HG02943 (cell line): ENCODE data around the gene MANEAL.

ENCODE experiments used
- ATAC-seq: cut with Tn5 transposase; IDR thresholded peaks from one replicate; pipeline ENCODE4 v1.9.1; 2021; ENCODE audit warnings: mild to moderate bottlenecking, low read depth, moderate library complexity; ENCODE audit not compliant: unreplicated experiment

MANEAL gene

DNA sequence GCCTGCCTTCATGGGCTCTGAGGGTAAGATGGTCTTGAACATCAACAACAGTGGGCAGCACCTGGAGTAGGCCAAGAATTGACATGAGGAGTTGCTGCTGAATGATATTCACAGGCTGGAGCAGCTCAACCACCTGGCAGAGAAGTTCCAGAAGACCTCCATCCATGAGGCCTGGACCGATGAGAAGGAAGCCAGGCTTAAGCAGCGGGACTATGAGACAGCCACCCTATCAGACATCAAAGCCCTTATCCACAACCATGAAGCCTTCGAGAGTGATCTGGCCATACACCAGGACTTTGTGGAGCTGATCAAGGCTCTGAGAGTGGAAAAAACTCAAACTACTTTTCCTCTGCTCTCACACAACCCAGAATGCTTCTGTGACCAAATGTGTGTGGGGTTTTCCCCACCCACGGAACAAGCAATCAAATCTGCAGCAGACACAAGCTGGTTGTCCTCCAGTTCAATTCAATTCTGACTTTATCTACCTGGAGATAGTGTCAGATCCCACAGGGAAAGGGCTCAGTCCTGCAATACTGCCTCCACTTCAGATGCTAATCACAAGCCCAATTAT is 16.6 kb upstream of the MANEAL start:
- ATAC-seq: no peak

DNA sequence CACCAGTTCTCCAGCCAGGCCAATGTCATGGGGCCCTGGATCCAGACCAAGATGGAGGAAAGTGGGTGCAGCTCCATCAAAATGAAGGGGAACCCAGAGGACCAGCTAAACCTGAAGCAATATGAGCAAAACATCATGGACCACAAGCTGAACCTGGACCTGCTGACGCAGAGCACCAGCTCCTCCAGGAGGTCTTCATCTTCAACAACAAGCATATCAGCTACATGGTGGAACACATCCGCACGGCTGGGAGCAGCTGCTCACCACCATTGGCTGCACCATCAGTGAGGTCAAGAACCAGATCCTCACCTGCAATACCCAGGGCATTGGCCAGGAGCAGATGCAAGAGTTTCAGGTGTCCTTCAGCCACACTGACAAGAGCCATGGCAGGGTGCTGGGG is 15.0 kb upstream of the MANEAL start:
- ATAC-seq: no peak

DNA sequence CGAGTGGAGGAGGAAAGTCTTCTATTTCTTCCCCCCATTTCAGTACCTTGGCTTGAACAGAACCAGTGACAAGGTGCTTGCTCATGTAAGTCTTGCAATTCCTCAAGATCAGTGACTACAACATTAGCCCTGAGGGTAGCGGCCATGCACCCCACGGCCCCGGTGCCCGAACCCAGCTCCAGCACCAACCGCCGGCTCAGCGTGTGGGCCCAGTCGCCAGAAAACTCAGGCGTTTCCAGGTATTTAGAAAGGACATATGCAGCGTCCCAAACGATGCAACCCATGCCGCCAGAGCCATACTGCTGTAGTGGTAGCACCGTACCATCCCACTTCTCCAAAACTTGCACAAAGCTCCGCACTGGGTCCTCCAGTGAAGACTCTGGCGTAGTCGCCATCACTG is 11.2 kb upstream of the MANEAL start:
- no peak for ATAC-seq

DNA sequence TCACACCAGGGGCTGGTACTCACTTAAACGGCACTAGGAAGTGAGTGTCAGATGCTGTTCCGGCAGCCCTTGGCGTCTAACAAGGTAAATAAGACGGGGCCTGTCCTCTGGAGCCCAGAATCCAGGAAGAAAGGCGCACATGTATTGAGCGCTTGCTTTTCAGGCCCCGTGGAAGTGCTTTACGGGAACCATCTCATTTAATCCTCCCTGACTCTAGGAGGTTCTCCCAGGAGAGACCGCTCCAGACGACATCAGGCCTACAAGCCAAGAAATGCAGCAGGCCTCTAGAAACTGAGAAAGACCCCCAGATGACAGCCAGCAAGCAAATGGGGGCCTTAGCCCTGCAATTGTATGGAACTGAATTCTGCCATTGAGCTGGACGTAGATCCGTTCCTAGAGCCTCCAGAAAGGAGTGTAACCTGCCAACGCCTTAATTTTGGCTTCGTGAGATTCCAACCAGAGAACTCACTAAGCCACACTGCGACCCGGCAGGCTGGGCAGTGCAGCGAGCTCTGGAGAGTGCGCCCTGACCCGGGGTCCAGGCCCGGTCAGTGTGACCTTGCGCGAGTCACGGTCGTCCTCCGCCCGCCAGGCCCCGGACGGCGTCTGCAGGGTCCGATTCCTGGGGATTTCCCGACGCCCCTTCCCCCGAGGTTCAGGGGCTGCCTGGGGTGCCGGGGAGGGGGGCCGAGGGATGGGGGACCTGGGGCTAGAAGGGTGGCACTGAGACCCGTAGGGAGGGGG is 532 bp upstream of the MANEAL start:
- no peak for ATAC-seq

DNA sequence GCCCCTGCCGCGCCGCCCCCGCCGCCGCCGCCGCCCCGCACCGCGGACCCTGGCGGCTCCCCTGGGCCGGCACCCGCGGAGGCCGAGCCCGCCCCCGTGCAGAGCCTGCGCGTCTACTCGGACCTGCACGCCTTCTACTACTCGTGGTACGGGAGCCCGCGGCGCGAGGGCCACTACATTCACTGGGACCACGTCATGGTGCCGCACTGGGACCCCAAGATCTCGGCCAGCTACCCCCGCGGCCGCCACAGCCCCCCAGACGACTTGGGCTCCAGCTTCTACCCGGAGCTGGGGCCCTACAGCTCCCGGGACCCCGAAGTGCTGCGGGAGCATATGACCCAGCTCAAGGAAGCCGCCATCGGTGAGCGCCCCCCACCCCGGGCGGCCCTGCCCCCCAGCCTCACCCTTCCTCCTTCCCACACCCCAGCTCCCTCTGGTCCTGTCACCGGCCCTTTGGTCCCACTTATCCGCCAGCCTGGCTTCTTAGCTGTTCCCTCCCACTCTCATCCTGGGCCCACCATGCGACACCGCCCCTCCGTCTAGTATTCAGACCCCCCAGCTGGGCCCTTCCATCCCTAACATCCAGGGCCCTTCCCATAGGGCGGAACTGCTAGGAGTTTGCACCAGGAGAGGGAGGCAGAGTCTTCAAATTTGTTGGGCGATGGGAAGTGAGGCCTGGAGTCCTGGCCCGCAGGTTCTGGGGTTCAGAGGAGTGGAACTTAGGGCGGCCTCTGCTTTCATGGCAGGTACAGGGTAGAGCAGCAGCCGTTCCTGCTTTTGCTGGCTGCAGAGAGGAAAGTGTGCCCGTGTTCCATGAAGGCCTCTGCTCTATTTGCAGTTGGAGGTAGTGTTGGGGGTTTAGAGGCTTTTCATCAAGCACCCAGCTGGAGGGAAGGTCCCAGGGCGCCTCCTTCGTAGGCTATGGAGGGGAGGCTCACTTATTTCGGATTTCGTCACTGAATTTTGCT is 1.0 kb downstream of the MANEAL start:
- ATAC-seq: no peak

DNA sequence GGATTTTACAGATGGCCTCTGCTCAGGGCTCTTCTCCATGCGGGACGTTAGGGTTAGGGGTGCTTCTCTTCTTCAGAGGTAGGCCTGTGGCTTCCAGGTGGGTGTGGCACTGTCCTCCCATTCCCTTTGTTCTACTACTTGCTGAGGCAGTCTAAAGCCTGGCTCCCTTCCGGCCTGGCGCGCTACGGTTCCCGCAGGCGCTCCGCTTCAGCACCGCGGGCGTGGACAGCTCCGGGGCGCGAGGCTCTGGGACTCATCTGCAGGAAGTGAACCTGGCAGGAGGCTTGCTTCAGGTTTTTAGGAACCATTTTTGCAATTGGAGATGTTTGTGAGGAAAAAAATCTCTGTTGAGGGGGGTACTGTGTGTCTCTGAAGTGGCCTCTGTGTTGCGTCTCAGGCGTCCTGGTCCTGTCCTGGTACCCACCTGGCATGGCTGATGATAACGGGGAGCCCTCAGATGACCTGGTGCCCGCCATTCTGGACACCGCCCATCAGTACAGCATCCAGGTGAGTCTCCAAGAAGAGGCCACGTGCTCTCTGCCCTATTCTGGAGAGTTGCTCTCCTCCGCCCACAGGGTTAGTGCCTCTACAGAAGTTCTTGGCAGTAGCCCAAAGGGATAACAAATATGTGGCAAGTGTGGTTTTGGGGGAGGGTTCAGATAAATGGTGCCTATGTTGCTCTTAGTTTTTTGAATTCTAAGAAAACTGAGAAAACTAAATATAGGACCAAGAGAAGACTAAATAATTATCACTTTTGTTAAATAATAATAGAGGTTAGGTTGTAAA is 1.9 kb downstream of the MANEAL start:
- no peak for ATAC-seq

DNA sequence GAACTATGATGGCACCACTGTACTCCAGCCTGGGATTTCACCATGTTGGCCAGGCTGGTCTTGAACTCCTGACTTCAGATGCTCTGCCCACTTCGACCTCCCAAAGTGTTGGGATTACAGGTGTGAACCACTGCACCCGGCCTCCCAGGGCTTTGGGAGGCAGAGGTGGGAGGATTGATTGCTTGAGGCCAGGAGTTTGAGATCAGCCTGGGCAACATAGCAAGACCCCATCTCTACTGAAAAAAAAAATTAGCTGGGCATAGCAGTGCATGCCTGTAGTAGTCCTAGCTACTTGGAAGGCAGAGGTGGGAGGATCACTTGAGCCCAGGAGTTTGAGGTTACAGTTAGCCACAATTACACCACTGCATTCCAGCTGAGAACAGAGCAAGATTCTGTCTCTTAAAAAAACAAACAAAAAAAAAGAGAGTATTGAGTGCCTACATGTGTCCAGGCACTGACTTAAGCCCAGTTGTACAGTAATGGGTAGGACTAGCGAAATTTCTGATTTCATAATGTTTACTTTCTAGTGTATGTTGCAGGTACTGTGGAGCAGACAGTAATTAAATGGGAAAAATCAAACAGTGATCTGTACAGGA is 4.2 kb downstream of the MANEAL start:
- no peak for ATAC-seq

DNA sequence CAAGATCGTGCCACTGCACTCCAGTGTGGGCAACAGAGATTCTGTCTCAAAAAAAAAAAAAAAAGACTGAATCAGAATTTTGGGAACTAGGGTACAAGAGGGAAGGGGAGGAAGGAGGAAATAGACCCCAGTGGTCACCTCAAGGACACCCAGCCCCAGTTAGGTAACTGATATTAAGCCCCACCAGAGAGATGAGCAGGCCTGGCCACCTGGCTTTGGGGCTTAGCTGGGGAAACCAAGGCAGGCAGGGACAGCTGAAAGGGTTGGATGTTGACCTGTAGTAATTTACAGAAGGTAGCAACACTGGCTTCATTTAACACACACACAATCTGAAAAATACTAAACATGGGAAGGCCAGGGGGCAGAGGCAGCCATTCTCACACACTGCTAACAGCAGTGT is 8.8 kb downstream of the MANEAL start:
- no peak for ATAC-seq

DNA sequence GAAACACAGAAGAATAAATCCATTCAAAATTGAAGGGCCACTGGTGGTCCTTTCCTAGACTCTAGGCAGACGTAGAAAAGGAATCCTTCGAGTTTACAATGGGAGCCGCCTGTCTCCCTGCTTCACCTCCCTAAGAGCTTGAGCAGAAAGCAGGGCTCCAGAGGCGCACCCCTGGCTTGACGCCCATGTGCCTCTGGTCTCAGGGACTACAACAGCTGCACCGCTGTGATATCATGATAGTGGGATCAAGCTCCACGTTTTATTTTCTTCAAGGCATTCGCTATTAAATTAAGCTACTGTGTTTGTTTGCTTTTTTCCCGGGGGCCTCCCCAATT is 13.5 kb downstream of the MANEAL start:
- no peak for ATAC-seq

DNA sequence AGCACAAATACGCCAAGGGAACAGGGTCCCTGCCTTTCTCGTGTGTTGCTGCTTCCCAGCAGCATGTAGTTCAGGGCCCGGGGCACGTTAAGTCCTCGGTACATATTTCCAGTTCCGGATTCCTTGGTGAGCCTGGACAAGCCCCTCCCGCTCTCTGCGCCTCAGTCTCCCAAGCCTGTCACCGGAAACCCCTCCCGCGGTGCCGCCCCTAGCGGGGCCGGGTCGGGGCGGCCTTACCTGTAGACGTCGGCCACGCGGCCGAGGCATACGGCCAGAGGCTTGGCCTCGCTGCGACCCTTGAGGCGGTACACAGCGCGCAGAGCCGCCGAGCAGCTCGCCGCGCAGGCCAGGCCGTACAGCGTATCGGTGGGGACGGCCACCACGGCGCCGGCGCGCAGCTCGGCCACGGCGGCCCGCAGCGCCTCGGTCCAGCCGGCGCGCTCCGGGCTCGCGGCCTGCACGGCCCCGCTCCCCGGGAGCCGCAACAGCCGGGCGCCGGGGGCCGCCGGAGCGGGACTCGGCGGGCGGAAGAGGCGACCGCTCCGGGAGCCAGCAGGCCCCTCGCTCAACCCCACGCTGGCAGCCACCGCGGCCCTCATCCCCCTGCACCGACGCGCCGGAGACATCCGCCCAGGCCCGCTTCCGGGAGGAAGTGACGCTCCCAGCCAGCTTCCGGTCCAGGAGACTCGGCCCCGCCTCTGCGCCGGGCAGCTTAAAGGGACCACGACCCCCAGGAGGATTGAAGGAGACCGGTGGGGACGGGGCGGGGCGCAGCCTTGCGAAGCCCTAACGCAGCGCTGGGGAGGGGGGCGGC is 14.1 kb downstream of the MANEAL start, which contains the start of the genes C1orf122 and YRDC:
Gene C1orf122 (plus strand): TSS at position 236 of the 814 bp plus-strand sequence. CDS start 615 bp downstream, outside the sequence.
Gene YRDC (minus strand): TSS at position 654 of the 814 bp plus-strand sequence. CDS start 28 bp downstream, at position 626.
- ATAC-seq: peak; percentile 87

DNA sequence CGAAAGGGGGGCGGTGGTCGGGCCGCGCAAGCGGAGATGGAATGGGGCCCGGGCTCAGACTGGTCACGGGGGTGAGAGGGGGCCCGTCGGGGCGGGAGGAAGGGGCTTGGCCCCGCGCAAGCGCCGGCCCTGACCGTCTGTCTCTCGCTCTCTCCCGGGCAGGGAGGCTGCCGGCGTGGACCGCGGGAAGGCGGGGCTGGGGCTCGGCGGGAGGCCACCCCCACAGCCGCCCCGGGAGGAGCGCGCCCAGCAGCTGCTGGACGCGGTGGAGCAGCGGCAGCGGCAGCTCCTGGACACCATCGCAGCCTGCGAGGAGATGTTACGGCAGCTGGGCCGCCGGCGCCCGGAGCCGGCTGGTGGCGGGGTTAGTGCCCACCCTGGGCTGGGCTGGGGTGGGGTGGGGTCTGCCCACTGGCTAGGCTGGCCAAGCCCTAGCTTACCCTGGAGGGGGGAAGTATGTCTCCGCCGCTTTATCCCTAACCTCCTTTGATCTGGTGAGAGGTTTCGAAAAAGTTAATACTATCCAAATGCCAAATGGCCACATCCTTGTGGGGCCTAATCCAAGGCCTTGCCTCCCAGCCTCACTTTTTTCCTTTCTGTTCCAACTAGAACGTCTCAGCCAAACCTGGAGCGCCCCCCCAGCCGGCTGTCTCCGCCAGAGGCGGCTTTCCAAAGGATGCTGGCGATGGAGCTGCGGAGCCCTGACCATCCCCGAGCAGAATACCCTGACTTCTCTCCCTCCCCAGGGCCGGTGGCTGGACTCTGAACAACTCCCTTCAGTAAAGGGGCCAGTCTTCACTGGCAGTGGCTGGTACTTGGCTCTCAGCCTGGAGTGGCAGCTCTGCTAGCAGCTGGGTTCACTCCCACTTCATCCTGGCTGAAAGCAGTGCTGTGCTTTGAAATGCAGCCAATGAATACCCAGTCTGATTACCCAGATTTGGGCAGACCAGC is 15.0 kb downstream of the MANEAL start:
- ATAC-seq: peak; percentile 21

DNA sequence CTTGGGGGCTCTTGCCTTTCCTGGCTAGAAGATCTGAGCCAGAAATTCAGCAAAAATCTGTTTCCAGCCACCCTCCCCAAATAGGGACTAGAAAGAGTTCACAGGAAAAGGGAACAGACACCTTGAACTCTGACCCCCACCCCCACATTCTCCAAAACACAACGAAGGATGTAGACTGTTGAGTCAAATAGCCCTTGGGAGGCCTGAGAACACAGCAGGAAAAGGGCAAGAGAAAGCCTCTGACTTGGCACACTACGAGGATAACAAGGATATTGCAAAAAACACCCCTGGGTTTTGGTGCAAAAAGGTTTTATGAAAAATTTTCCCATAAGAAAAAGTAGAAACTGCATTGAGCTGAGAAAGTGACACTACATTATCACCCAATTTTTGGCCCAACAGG is 16.3 kb downstream of the MANEAL start:
- no peak for ATAC-seq

DNA sequence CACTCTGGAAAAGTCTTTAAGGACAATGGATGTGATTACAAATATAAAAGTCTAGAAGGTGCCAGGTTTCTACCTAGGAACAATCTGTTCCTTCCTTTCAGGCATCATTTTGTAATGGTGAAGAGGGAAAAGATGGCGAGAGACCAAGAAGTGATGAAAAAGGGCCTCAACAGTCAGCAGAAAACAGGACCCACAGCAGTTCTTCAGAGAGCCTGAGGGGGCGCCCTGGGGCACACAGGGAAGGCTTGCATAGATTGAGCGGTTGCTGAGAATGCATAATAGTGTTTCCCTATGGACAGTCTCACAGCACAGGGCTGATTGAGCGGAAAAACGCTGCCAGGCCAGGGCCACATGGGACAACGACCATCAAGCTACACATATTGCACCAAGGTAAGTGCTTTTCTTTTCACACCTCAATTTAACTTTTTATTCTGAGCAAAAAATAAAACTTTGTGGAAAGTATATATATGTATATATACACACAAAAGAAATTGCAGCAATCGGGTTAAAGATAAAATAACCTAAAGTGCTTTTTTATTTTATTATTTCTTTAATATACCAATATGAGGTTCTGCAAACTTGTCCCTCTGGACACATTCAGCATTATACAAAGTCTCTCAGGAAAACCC is 17.5 kb downstream of the MANEAL start:
- no peak for ATAC-seq

DNA sequence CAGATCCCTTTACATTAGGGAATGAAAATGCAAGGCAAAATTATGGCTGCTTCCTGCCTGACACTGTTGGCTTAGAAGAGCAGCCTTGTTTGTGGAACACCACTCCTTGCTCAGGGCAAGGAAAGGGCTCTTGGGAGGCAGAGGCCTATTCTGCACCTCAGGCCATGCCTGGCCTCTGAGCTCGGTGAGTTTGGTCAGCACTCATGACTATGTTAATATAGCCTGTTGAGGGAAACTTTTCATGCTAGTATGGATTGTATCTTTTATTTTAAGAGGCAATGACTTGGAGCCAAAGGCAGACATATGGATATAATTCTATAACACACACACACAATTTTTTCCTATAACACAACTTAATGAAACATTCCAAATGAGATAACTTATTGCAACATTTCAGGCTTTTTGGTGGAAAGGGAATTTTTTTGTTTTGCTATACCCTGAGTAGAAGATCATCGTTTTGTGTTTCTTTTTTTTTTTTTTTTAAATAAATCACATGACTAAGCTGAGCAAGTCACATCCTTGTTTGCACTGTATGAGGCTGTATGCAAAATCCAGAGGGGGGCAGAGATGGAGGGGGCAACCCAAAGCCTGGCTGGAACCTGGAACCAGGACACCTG is 20.0 kb downstream of the MANEAL start:
- no peak for ATAC-seq

DNA sequence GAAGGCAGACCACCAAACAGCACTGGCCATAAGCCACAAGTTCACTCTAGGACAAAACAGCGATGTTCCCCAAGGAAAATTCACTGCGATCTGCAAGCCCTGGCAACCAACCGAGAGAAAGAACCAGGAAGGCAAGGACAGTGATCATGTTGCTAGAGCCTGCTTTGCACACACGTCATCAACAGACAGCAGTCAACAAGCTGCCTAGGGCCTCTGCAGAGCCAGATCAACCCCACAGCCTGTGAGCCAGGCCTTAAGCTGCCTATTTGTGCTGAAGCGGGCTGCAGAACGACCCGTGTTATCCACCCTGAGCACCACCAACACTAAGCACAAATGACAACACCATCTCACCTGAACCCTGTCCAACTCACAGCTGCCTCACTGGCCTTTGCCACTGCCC is 20.6 kb downstream of the MANEAL start:
- ATAC-seq: no peak

DNA sequence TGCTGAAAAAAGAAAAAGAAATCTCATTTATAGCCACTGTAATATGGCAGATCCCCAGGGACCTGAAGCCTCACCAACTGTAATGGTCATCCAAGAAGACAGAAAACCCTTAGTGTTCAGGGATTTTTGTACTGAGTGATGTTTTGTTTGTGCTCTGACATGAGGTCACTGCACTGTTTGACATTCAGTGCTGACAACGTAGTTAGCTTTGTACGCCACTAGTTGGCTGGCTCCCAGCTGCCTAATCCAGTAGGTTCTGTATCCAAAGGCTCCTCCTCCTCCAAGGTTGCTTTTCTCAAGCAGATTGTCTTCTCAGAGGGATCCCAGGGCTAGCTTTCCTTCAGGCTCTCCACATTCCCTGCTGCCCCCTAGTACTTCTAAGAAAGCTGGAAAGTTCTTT is 23.8 kb downstream of the MANEAL start:
- no peak for ATAC-seq

DNA sequence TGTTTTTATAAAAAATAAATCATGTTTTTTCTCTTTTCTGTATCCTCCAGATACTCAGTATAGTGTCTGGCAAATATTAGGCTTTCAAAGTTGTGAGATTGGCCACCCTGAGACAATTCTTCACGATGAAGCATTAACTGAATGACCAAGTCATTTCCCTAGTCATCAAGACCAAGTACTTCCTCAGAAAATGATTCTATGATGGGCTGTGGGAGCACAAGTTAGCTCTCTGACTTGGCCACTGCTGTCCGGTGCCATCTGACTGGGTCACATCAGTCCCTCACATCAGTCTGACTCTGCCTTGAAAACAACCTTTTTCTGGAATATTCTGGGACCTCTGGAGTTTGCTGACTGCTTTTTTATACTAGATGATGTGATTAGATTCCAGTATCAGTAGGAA is 27.8 kb downstream of the MANEAL start:
- ATAC-seq: no peak
